Left cardiac atrium (tissue), 4 donors: ENCODE measurements around the gene ABCC6. TPM values are rescaled to one million over a fixed set of nuclear protein-coding genes. Genes with fewer than 3 reads are reported as not detected.

Experiments used
- ATAC-seq, 2 donors: fragments of 200-7000 bp; cut with Tn5 transposase; one replicate each; pipeline ENCODE4 v1.9.1; 2020; ENCODE audit warnings: mild to moderate bottlenecking in 2 of 2, moderate library complexity in 2 of 2
- DNase-seq: peaks from one replicate; pipeline ENCODE4 v3.0.0-alpha.2; 2020
- intact Hi-C, 2 donors: fragments of 100-400 bp; cut with DNase I; formaldehyde crosslinking; loops; one replicate each; pipeline versions ENCODE4 v1.14.1 to v1.15.1; 2022 to 2023
- total RNA-seq, 2 donors: library from RNA; stranded (reverse); fragmentation: NEBNext Ultra II Directional; extraction: Animal tissue kit (Norgen Biotek cat#: 25700); gene quantifications; one replicate each; pipeline ENCODE4 v1.2.1, GENCODE V29; 2021
- donor health status: DM: no; HTN: yes; CAD: no.
- donor health status: DM: no; HTN: yes; CAD: no; lungs with severe emphysema.
- donor health status: DM: yes; HTN: yes; CAD: no.
- donor health status: Dilated cardiomyopathy.

The ABCC6 gene
- total RNA-seq, 2 donors from 2014 or later, result 2.0 to 8.2 TPM

GRCh38 chr16:16133943-16134604, 89.2 kb downstream of the ABCC6 start:
- intact Hi-C loops, result no loop called here
- no peak for DNase-seq
- no peak for ATAC-seq

GRCh38 chr16:16131659-16132058, 91.6 kb downstream of the ABCC6 start:
- intact Hi-C loops, result no loop called here
- DNase-seq, result no peak
- ATAC-seq, result no peak

DNA sequence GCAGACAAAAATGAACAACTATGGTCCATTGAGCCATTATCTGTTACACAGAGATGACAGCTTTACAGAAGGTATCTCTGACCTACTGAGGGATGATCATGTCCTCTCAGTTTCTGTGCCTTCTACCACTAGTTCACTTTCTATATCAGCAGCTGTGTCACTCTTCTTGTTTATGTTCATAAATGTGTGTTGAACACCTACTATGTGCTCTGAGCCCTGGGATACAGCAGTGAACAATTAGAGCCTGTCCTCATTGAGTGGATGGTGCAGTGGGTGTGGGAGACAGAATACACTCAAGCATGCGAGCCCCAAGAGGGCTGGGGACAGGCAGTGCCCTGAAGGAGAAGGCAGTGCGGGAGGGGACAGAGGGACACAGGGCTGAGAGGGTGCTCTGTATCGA, 92.1 kb downstream of the ABCC6 start:
- no peak for DNase-seq
- no peak for ATAC-seq
- intact Hi-C loops, result no loop called here

DNA sequence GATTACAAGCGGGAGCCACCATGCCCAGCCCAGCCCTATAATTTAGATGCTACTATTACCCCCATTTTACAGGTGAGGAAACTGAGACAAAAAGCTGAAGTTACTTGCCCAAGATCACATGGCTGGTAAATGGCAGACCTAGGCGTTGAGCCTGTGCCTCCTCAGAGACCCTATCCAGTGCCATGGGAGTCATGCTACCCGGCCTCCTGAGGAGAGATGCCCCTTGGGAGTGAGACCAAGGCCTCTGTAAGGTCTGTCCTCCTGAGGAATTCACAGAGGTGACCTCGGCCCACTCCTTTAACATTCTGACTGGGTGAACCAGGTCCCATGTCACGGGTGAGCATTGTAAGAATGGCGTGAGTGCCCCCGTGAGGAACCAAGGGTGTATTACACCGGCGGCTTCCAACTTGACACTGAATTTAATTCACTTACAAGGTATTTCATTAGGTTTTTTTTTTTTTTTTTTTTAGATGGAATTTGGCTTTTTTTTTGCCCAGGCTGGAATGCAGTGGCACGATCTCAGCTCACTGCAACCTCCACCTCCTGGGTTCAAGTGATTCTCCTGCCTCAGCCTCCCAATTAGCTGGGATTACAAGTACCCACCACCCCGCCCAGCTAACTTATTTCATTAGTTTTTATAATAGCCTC, 95.7 kb downstream of the ABCC6 start:
- peak; percentile 85 to 87 for ATAC-seq
- intact Hi-C loops, result loop anchor here (1.0 to 10.0 kb wide), 5 partner anchors 93 to 360 kb away; no protein-coding TSS in a partner anchor
- peak; percentile 60 for DNase-seq

DNA sequence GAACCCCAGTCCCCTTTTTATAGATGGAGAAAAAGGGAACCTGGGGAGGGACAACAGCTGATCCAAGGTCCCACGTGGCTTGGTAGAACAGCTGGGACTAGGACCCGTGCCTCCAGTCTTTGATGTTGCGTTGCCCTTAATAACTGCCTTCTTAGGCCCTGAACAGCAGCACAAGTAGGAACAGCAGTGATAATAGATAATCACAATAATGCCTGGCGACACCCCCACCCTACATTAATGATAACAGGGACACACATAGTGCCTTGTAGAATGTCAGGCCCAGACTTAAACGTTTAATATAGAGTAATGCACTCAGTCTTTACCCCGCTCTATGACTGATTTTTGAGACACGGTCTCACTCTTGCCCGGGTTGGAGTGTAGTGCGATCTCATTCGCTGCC, 96.4 kb downstream of the ABCC6 start:
- ATAC-seq (no peak), DNase-seq (no peak)
- intact Hi-C loops, result loop anchor here (1.0 to 10.0 kb wide), 5 partner anchors 92 to 360 kb away; no protein-coding TSS in a partner anchor

GRCh38 chr16:16124974-16125373, 98.3 kb downstream of the ABCC6 start:
- intact Hi-C loops, result loop anchor here (5.0 to 10.0 kb wide), 4 partner anchors 90 to 358 kb away; no protein-coding TSS in a partner anchor
- DNase-seq (no peak), ATAC-seq (no peak)

GRCh38 chr16:16124438-16124837, 98.9 kb downstream of the ABCC6 start:
- intact Hi-C loops, result loop anchor here (10.0 kb wide), 2 partner anchors 90 to 100 kb away; no protein-coding TSS in a partner anchor
- DNase-seq (no peak), ATAC-seq (no peak)

GRCh38 chr16:16122264-16122663, 101.0 kb downstream of the ABCC6 start:
- ATAC-seq (no peak), DNase-seq (no peak)
- intact Hi-C loops, result loop anchor here (10.0 kb wide), 2 partner anchors 87 to 97 kb away; no protein-coding TSS in a partner anchor

DNA sequence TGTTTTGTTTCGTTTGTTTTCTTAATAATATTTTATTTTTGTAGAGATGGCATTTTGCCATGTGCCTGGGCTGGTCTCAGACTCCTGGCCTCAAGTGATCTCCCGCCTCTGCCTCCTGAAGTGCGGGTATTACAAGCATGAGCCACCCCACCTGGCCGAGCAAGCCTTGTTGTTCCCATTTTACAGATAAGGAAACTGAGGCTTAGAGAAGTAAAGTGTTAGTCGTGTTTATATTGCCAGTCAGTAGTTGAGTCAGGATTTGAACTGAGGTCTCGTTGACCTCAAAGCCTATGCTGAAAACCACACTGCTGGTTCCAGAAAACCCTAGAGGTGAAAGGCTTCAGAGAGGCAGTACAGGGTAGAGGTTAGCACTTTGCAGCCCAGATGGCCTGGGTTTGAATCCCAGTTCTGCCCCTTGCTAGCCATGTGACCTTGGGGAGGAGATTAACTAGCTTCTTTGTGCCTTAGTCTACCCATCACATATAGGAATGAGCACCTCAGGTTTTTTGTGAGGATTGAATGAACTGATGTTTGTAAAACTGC, 102.0 kb downstream of the ABCC6 start:
- DNase-seq (no peak), ATAC-seq (no peak)
- intact Hi-C loops, result loop anchor here (10.0 kb wide), 2 partner anchors 86 to 96 kb away; no protein-coding TSS in a partner anchor

- intact Hi-C loops, result loop anchor here (10.0 kb wide), 2 partner anchors 86 to 96 kb away; no protein-coding TSS in a partner anchor
- peak; percentile 72 for DNase-seq
- ATAC-seq, result peak; percentile 89 to 95
Measured at GRCh38 chr16:16120382-16121184, 102.7 kb downstream of the ABCC6 start.

GRCh38 chr16:16120044-16120381, 103.3 kb downstream of the ABCC6 start:
- DNase-seq (no peak), ATAC-seq (no peak)
- intact Hi-C loops, result loop anchor here (10.0 kb wide), 2 partner anchors 85 to 95 kb away; no protein-coding TSS in a partner anchor

GRCh38 chr16:16118337-16118736, 105.0 kb downstream of the ABCC6 start:
- no peak for ATAC-seq
- intact Hi-C loops, result no loop called here
- no peak for DNase-seq

DNA sequence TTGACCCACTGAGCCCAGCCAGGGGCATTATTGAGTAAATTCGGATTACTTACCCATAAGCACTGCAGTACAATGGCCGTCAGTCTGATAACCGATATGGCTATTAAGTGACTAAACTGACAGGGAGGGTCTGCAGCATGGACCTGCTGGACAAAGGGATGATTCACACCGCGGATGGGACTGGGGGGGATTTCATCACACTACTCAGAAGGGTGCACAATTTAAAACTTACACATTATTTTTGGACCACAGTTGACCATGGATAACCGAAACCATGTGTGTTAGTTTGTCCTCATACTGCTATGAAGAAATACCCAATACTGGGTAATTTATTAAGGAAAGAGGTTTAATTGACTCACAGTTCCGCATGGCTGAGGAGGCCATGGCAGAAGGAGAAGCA, 106.5 kb downstream of the ABCC6 start:
- intact Hi-C loops, result no loop called here
- ATAC-seq, result no peak
- no peak for DNase-seq

GRCh38 chr16:16113076-16113475, 110.2 kb downstream of the ABCC6 start:
- DNase-seq (no peak), ATAC-seq (no peak)
- intact Hi-C loops, result loop anchor here in 1 of 2 donors (5.0 kb wide), 1 partner anchor 236 kb away; no protein-coding TSS in a partner anchor

GRCh38 chr16:16112450-16113053, 110.7 kb downstream of the ABCC6 start:
- ATAC-seq, result no peak
- no peak for DNase-seq

GRCh38 chr16:16111639-16112038, 111.7 kb downstream of the ABCC6 start:
- intact Hi-C loops, result loop anchor here in 1 of 2 donors (5.0 kb wide), 1 partner anchor 234 kb away; no protein-coding TSS in a partner anchor
- no peak for ATAC-seq
- no peak for DNase-seq

More at GRCh38 chr16:16112450-16113053, 110.7 kb downstream of the ABCC6 start:
- intact Hi-C loops, result loop anchor here in 1 of 2 donors (5.0 kb wide), 1 partner anchor 235 kb away; no protein-coding TSS in a partner anchor

GRCh38 chr16:16110111-16110490, 113.2 kb downstream of the ABCC6 start:
- no peak for DNase-seq
- ATAC-seq, result no peak
- intact Hi-C loops, result loop anchor here in 1 of 2 donors (5.0 kb wide), 1 partner anchor 233 kb away; no protein-coding TSS in a partner anchor

DNA sequence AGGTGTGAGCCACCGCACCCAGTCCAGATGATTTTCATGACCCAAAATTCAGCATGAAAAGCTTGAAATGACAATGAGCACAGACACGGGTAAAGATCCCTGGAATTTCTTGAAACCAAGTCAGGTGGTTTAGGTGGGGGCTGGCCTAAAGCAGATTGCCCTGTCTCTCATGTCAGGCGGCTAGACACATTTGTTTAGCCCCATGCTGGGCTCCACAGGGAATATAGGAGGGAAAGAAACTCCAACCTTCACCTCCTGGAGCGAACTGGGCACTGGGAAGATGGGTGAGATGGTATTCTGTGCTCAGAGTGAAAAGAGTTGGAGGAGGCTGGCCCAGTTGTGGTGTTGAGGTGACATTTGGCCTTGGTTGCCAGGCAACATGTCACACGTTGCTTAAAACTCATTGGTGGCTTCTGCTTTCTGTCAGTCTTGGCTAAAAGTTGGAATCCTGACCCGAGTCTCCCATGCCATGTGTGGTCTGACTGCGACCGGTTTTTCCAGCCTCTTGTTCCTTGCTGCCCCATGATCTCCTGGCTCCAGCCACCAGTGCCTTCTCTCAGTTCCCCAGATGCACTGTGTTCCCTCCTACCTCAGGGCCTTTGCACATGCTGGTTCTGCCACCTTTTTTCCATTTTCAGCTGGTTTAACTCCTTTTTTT, 113.7 kb downstream of the ABCC6 start:
- DNase-seq, result no peak
- intact Hi-C loops, result loop anchor here in 1 of 2 donors (5.0 kb wide), 1 partner anchor 232 kb away; no protein-coding TSS in a partner anchor
- no peak for ATAC-seq
